SK-N-SH treated with all-trans-retinoic acid at 6 μM for 48 hours (cell line): Measurements from ENCODE around the gene COL8A2.

Experiments
- CSRNP3 ChIP-seq: fragments of 250-450 bp; sonication (Bioruptor Pico); IDR thresholded peaks from 2 replicates; pipeline ENCODE4 v1.5.1; 2021; ENCODE audit warnings: mild to moderate bottlenecking, moderate library complexity
- ISL1 ChIP-seq: fragments of 250-450 bp; sonication (Bioruptor Pico); IDR thresholded peaks from 2 replicates; pipeline ENCODE4 v2.1.2; 2022; ENCODE audit warnings: mild to moderate bottlenecking, moderate library complexity
- ZNF70 ChIP-seq: fragments of 450-650 bp; formaldehyde crosslinking; IDR thresholded peaks from 2 replicates; pipeline ENCODE4 v1.5.0; 2020; ENCODE audit warnings: mild to moderate bottlenecking, moderate library complexity
- TF ChIP-seq, protein P1 (sequence below): fragments of 250-450 bp; sonication (Bioruptor Pico); IDR thresholded peaks from 2 replicates; pipeline ENCODE4 v1.8.0; 2020; ENCODE audit warnings: mild to moderate bottlenecking, moderate library complexity, borderline replicate concordance

GRCh38 chr1:36086529-36087232 is 38.3 kb downstream of the COL8A2 start:
- TF ChIP-seq ISL1 (CRISPR knock-in tag) (no peak), ZNF70 (CRISPR knock-in tag) (no peak), CSRNP3 (CRISPR knock-in tag) (no peak)
- TF ChIP-seq, protein P1, sequence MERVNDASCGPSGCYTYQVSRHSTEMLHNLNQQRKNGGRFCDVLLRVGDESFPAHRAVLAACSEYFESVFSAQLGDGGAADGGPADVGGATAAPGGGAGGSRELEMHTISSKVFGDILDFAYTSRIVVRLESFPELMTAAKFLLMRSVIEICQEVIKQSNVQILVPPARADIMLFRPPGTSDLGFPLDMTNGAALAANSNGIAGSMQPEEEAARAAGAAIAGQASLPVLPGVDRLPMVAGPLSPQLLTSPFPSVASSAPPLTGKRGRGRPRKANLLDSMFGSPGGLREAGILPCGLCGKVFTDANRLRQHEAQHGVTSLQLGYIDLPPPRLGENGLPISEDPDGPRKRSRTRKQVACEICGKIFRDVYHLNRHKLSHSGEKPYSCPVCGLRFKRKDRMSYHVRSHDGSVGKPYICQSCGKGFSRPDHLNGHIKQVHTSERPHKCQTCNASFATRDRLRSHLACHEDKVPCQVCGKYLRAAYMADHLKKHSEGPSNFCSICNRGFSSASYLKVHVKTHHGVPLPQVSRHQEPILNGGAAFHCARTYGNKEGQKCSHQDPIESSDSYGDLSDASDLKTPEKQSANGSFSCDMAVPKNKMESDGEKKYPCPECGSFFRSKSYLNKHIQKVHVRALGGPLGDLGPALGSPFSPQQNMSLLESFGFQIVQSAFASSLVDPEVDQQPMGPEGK, result no peak
